Activated naive CD8-positive, alpha-beta T cell treated with anti-CD3 and anti-CD28 coated beads, Interleukin-2, amount 50 U/mL, for 16 hours (primary cell): ENCODE measurements around the gene TBCC.
"Not testable (repeated sequence)": the region's sequence is repeated elsewhere in the genome, so short reads cannot be mapped to it uniquely, and the experiment has no call there.

ENCODE experiments used
- DNase-seq: peaks from one replicate; pipeline ENCODE4 v3.0.0-alpha.2; 2020; ENCODE audit warnings: low read depth, low spot score

The TBCC gene

GRCh38 chr6:42745640-42746462 lies at the start of gene TBCC:
TSS of gene TBCC (minus strand) at chr6:42746103. CDS start at chr6:42746073, 30 bp downstream.
- DNase-seq: peak; percentile 87

- DNase-seq: no peak
Measured at GRCh38 chr6:42795651-42796050, 49.7 kb upstream of the TBCC start.

- no peak for DNase-seq
Measured at GRCh38 chr6:42791706-42792320, 45.9 kb upstream of the TBCC start.

- no peak for DNase-seq
Measured at GRCh38 chr6:42790549-42791181, 44.8 kb upstream of the TBCC start.

- no peak for DNase-seq
Measured at GRCh38 chr6:42788671-42789070, 42.8 kb upstream of the TBCC start.

- DNase-seq: no peak
Measured at GRCh38 chr6:42787063-42787472, 41.2 kb upstream of the TBCC start.

GRCh38 chr6:42786525-42786985 lies 40.7 kb upstream of the TBCC start:
- no peak for DNase-seq

- no peak for DNase-seq
Measured at GRCh38 chr6:42784717-42785498, 39.0 kb upstream of the TBCC start.

GRCh38 chr6:42783876-42784642 lies 38.2 kb upstream of the TBCC start:
- no peak for DNase-seq

GRCh38 chr6:42783177-42783875 lies 37.4 kb upstream of the TBCC start:
- peak; percentile 63 for DNase-seq

GRCh38 chr6:42782689-42783176 lies 36.8 kb upstream of the TBCC start:
- DNase-seq: peak; percentile 67

GRCh38 chr6:42781796-42782688 lies 36.1 kb upstream of the TBCC start, which contains the start of gene BICRAL:
TSS of gene BICRAL (plus strand) at chr6:42782052. CDS start at chr6:42822023, 39,971 bp downstream.
- peak; percentile 34 for DNase-seq

GRCh38 chr6:42781546-42781795 lies 35.6 kb upstream of the TBCC start:
- no peak for DNase-seq

- no peak for DNase-seq
Measured at GRCh38 chr6:42779521-42779920, 33.6 kb upstream of the TBCC start.

- DNase-seq: no peak
Measured at GRCh38 chr6:42778122-42778521, 32.2 kb upstream of the TBCC start.

GRCh38 chr6:42777126-42777822 lies 31.4 kb upstream of the TBCC start:
- no peak for DNase-seq

- not testable (repeated sequence) for DNase-seq
Measured at GRCh38 chr6:42774821-42775487, 29.1 kb upstream of the TBCC start.

- peak; percentile 23 for DNase-seq
Measured at GRCh38 chr6:42774201-42774600, 28.3 kb upstream of the TBCC start.
